Fibroblast of lung (primary cell): ENCODE data around the gene AMBP. TPM values are rescaled to one million over a fixed set of nuclear protein-coding genes. Genes with fewer than 3 reads are reported as not detected.

ENCODE experiments used
- DNase-seq, 2 donors: peaks; one replicate each; pipeline versions ENCODE4 v3.0.0 to v3.0.0-alpha.2; 2010; ENCODE audit warnings: low read depth in 2 of 2
- H2AFZ ChIP-seq: 2 replicates; pipeline ENCODE4 v1.5.1; 2012; ENCODE audit warnings: low read length, control low read depth, inconsistent platforms
- H3K27ac ChIP-seq: 2 replicates; pipeline ENCODE4 v1.5.1; 2011; ENCODE audit warnings: low read length, control low read depth; ENCODE audit not compliant: insufficient read depth
- H3K27me3 ChIP-seq: 2 replicates; pipeline ENCODE4 v1.5.1; 2011; ENCODE audit warnings: mild to moderate bottlenecking, low read length; ENCODE audit not compliant: control insufficient read depth, insufficient read depth
- H3K36me3 ChIP-seq: 2 replicates; pipeline ENCODE4 v1.5.1; 2011; ENCODE audit warnings: low read length; ENCODE audit not compliant: control insufficient read depth, insufficient read depth
- H3K4me1 ChIP-seq: 2 replicates; pipeline ENCODE4 v1.5.1; 2011; ENCODE audit warnings: low read length; ENCODE audit not compliant: control insufficient read depth, insufficient read depth; ENCODE audit errors: extremely low read depth
- H3K4me2 ChIP-seq: 2 replicates; pipeline ENCODE4 v1.5.1; 2011; ENCODE audit warnings: low read length, control low read depth; ENCODE audit not compliant: insufficient read depth; ENCODE audit errors: extremely low read depth
- H3K4me3 ChIP-seq, 4 experiments: fragments of 200-600 bp in 1 of 4; sonication (generic) in 1 of 4; replicated peaks in 1 of 4; 2 replicates each; pipeline ENCODE4 v1.5.1; 2011 to 2016; ENCODE audit warnings: low read length in 4 of 4, low read depth in 3 of 4, mild to moderate bottlenecking in 3 of 4, control low read depth in 2 of 4, inconsistent platforms in 1 of 4, mixed read lengths in 1 of 4; ENCODE audit not compliant: insufficient read depth in 1 of 4; ENCODE audit errors: control extremely low read depth in 1 of 4
- H3K79me2 ChIP-seq: 2 replicates; pipeline ENCODE4 v1.5.1; 2012; ENCODE audit warnings: mild to moderate bottlenecking, low read length, inconsistent platforms; ENCODE audit not compliant: control insufficient read depth, insufficient read depth
- H3K9ac ChIP-seq: 2 replicates; pipeline ENCODE4 v1.5.1; 2011; ENCODE audit warnings: mild to moderate bottlenecking, low read length, control low read depth; ENCODE audit not compliant: insufficient read depth
- H3K9me3 ChIP-seq: 2 replicates; pipeline ENCODE4 v1.5.1; 2012; ENCODE audit warnings: low read depth, low read length; ENCODE audit not compliant: control insufficient read depth, insufficient read depth
- H4K20me1 ChIP-seq: 2 replicates; pipeline ENCODE4 v1.5.1; 2011; ENCODE audit warnings: low read length; ENCODE audit not compliant: control insufficient read depth, insufficient read depth; ENCODE audit errors: extremely low read depth
- EZH2 ChIP-seq: IDR thresholded peaks from 2 replicates; pipeline ENCODE4 v1.5.1; 2012; ENCODE audit warnings: low read length, control low read depth, mild to moderate bottlenecking; ENCODE audit errors: missing control alignments
- polyA plus RNA-seq, 2 donors: library from polyadenylated mRNA; depleted of rRNA in 1 of 2; stranded (reverse) in 1 of 2; unstranded in 1 of 2; fragments of >200 nt; gene quantifications; 2 replicates each; pipeline ENCODE4 v1.2.1, GENCODE V29; 2011 to 2012; ENCODE audit warnings: missing spikeins in 1 of 2
- total RNA-seq: library from RNA; depleted of rRNA; stranded (reverse); fragments of >200 nt; gene quantifications from 2 replicates; pipeline ENCODE4 v1.2.1, GENCODE V29; 2014
- TF ChIP-seq, protein P1 (sequence below), 2 donors: IDR thresholded peaks in 1 of 2; conservative IDR thresholded peaks in 1 of 2; 1 replicate in 1 of 2; 2 replicates in 1 of 2; pipeline ENCODE4 v1.5.1; 2011 to 2012; ENCODE audit warnings: low read length in 2 of 2, control low read depth in 1 of 2, inconsistent platforms in 1 of 2, low read depth in 1 of 2, mild to moderate bottlenecking in 1 of 2

Gene AMBP
- total and polyA plus RNA-seq, 2 donors (not counting 1 experiment from before 2014, with no cell fraction given), result 0.07 to 0.17 TPM

DNA sequence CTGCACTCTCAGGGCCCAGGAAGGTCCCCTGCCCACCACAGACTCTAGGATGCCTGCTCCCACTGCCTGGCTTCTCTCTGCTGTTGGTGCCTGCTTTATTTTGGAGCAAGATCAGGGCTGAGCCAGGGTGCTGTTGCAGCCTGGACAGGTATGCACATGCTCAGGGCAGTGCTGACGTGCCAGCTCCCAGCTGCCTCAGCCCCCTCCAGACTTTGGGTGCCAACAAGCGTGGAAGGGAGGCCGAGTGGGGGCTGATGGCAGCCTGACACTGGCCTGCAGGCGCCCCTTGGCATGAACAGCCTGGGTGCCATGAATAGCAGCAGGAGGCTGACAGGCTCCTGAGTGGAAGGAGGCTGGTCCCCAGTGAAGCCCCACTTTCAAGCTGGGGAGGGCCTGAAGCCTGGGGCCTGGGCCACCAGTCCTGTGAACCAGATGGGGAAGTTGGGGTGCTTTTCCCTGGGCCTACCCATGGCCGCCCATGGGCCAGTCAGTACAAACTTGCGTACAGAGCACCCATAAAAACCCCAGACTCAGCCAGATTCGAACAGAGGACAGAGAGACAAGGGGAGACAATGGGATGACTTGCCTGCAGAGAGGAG is 6.8 kb downstream of the AMBP start:
- H3K79me2 ChIP-seq, result no peaks in the 10 kb centered on the region
- TF ChIP-seq, protein P1, sequence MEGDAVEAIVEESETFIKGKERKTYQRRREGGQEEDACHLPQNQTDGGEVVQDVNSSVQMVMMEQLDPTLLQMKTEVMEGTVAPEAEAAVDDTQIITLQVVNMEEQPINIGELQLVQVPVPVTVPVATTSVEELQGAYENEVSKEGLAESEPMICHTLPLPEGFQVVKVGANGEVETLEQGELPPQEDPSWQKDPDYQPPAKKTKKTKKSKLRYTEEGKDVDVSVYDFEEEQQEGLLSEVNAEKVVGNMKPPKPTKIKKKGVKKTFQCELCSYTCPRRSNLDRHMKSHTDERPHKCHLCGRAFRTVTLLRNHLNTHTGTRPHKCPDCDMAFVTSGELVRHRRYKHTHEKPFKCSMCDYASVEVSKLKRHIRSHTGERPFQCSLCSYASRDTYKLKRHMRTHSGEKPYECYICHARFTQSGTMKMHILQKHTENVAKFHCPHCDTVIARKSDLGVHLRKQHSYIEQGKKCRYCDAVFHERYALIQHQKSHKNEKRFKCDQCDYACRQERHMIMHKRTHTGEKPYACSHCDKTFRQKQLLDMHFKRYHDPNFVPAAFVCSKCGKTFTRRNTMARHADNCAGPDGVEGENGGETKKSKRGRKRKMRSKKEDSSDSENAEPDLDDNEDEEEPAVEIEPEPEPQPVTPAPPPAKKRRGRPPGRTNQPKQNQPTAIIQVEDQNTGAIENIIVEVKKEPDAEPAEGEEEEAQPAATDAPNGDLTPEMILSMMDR (conservative IDR thresholded peaks at IDR 0.05 in 1 of 2, IDR thresholded peaks at IDR 0.05 in 1 of 2; ENCODE audit: low read depth in 1 of 2, low read length in 2 of 2), result no peak
- TF ChIP-seq EZH2, result no peak
- DNase-seq, result no peak

DNA sequence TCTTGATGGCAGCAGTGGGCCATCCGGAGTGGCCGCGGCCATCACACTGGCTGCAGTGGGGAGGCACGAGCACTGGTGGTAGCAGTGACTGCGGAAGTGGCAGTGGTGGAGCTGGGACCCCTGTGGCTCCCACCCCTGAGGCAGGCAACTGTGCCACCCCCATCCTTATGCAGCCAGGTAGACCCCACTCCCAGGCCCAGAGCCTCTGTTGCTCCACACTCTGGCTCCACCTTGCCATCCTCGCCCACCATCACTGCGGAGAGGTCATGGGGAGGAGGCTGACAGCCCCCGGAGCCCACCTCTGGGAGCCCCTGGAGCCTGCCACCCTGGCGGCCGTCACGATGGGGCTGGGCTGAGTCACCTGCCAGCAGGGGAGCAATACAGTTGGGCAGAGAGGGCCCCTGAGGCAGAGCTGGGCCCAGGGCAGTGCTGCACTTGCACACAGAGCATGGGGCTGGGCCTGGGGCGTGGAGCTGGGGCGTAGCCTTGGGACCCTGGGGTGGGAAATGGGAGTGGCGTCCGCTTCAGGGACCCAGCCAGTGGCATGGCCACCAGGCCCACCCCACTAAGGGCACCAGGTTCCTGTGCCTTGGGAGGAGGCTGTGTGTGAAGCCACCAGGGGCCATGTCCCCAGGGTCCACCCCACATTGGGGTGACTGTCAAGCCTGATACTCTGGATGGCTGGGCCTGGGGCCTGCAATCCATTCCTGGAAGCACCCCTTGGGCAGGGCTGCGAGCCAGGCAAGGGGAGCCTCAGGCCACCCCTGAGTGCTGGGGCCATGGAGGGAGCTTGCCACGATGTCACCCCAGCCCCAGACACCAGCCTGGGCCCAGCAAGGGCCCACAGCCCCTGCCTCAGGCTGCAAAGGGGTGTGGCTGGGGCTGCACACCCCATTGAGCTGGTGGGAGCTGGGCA is 7.7 kb downstream of the AMBP start:
- no peak for DNase-seq
- Histone ChIP-seq H3K9ac (no peak overlapping the region), H3K4me3 (no peak overlapping the region), H3K79me2 (no peaks in the 10 kb centered on the region), H3K9me3 (no peaks in the 10 kb centered on the region), H3K27me3 (peaks cover 19% of the 10 kb centered on the region), H4K20me1 (no peaks in the 10 kb centered on the region), H2AFZ (no peak overlapping the region), H3K4me2 (no peak overlapping the region), H3K4me1 (no peaks in the 10 kb centered on the region), H3K36me3 (no peaks in the 10 kb centered on the region), H3K27ac (no peak overlapping the region)
- no peak for TF ChIP-seq EZH2
- TF ChIP-seq, protein P1 (conservative IDR thresholded peaks at IDR 0.05 in 1 of 2, IDR thresholded peaks at IDR 0.05 in 1 of 2; ENCODE audit: low read depth in 1 of 2, low read length in 2 of 2), result no peak

More for the DNA sequence above, 6.8 kb downstream of the AMBP start:
- no peak overlapping the region for H3K27ac ChIP-seq
- no peak overlapping the region for H3K9ac ChIP-seq
- H3K4me1 ChIP-seq, result no peaks in the 10 kb centered on the region
- H3K4me3 ChIP-seq, result no peak overlapping the region
- no peaks in the 10 kb centered on the region for H4K20me1 ChIP-seq
- no peak overlapping the region for H2AFZ ChIP-seq
- H3K9me3 ChIP-seq, result no peaks in the 10 kb centered on the region
- H3K27me3 ChIP-seq, result peaks cover 18% of the 10 kb centered on the region
- no peaks in the 10 kb centered on the region for H3K36me3 ChIP-seq
- no peak overlapping the region for H3K4me2 ChIP-seq

DNA sequence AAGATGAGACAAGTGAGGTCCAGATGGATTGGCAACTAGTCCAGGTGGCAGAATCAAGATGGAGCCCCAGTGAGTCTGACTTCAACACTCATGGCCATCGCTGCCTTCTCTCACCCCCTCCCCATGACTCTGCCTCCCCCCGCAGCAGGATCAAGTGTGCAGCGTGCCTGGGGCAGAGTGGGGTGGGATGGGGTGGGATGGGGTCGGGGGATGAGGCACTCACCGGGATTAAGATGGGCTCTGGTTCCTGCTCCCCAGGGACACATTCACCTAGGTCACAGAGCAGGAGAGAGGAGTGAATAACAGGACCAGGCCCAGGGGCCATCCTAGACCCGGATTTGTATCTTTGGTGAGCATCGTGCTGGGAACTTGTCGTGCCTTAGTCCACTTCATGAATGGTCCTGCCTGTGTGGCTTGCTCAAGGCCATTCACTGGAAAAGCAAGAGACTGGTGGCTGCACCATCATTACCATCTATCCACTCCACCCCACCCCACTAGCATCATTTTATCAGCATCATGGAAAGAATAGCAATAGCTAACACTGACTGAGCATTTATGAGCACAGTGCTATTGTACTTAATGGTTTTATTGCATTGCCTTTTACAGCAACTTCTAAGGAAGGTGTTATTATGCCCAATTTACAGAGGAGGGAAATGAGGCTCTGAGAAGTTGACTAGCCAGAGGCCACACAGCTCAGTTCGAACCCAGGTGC is 8.5 kb downstream of the AMBP start:
- no peaks in the 10 kb centered on the region for H3K79me2 ChIP-seq
- H3K27ac ChIP-seq, result no peak overlapping the region
- H2AFZ ChIP-seq, result no peak overlapping the region
- no peaks in the 10 kb centered on the region for H3K4me1 ChIP-seq
- peaks cover 17% of the 10 kb centered on the region for H3K27me3 ChIP-seq
- no peaks in the 10 kb centered on the region for H3K36me3 ChIP-seq
- no peak overlapping the region for H3K4me2 ChIP-seq
- H3K4me3 ChIP-seq, result no peak overlapping the region
- no peaks in the 10 kb centered on the region for H3K9me3 ChIP-seq
- no peak for TF ChIP-seq EZH2
- TF ChIP-seq, protein P1 (conservative IDR thresholded peaks at IDR 0.05 in 1 of 2, IDR thresholded peaks at IDR 0.05 in 1 of 2; ENCODE audit: low read depth in 1 of 2, low read length in 2 of 2), result no peak
- no peaks in the 10 kb centered on the region for H4K20me1 ChIP-seq
- DNase-seq, result no peak
- no peak overlapping the region for H3K9ac ChIP-seq
